ENCODE measurements around the gene WARS2.

DNA sequence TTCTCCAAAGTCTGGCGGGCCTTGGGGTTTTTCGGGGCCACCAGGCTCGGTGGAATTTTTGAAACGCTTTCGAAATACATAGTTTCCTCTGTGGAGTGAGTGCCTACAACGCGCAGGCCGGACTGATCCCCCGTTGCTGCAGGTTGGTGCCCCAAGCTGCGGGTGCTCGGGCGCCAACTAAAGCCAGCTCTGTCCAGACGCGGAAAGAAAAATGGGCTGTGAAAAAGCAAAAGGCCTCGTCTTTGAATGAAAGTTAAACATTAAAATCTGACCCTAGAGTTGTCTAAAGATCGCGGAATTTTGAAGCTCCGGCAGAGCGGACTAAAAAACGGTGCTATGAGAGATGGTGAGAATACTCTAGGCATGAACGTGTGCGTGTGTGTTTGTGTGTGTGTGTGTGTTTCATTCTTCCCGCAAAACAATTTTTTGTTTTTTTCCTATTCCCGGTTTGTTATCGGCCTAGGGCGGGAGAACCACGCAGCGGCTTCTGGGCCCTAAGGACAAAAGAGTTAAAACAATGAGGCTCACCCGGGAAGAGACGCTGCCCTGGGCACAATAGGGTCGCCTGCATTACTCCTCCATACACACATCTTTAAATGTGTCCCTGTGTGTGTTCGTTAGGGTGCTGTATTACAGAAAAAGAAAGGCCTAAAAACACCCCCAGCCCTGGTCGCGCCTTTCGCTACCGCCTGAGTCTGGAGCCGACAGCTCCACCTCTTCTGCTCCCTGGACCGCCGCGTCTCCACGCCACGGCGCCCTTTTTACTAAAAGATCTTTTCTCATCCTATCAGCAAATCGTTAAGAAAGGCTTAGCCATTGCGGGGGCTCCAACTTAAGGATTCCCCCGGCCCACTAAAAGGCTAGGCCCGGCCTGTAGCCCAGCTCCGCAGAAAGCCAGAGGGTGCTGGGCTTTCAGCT, 155.5 kb downstream of the WARS2 start:
- TF ChIP-seq, protein P1, sequence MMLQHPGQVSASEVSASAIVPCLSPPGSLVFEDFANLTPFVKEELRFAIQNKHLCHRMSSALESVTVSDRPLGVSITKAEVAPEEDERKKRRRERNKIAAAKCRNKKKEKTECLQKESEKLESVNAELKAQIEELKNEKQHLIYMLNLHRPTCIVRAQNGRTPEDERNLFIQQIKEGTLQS (IDR thresholded peaks at IDR 0.05; ENCODE audit: insufficient read depth, low read depth, low read length) = no peak
- no peak for TF ChIP-seq CREB1 (IDR thresholded peaks at IDR 0.05)
- no peak for TF ChIP-seq CTCF (IDR thresholded peaks at IDR 0.05; ENCODE audit: control extremely low read depth in 1 of 3, insufficient read depth in 1 of 3, low read depth in 1 of 3, low read length in 3 of 3)
- no peak for TF ChIP-seq POLR2A (IDR thresholded peaks at IDR 0.05; ENCODE audit: control extremely low read depth in 1 of 2, low read depth in 2 of 2, low read length in 2 of 2)
- TF ChIP-seq CHD2 (IDR thresholded peaks at IDR 0.05; ENCODE audit: low read length) = no peak
- TF ChIP-seq USF2 (IDR thresholded peaks at IDR 0.05; ENCODE audit: low read length) = no peak
- peak; percentile 76 for TF ChIP-seq EZH2 (IDR thresholded peaks at IDR 0.05; ENCODE audit: low read depth, low read length, severe bottlenecking)
- no peak for TF ChIP-seq SRF (IDR thresholded peaks at IDR 0.05; ENCODE audit: low read depth, low read length)
- TF ChIP-seq HDAC6 (IDR thresholded peaks at IDR 0.05; ENCODE audit: low read depth, low read length) = no peak
- TF ChIP-seq KDM1A (IDR thresholded peaks at IDR 0.05; ENCODE audit: borderline replicate concordance, low read length) = no peak

Data from H1 (cell line).